GM18861 (cell line): ENCODE results near the gene ARHGAP15.

Experiments used
- ATAC-seq: cut with Tn5 transposase; IDR thresholded peaks from one replicate; pipeline ENCODE4 v1.9.1; 2021; ENCODE audit not compliant: unreplicated experiment

ARHGAP15 gene

DNA sequence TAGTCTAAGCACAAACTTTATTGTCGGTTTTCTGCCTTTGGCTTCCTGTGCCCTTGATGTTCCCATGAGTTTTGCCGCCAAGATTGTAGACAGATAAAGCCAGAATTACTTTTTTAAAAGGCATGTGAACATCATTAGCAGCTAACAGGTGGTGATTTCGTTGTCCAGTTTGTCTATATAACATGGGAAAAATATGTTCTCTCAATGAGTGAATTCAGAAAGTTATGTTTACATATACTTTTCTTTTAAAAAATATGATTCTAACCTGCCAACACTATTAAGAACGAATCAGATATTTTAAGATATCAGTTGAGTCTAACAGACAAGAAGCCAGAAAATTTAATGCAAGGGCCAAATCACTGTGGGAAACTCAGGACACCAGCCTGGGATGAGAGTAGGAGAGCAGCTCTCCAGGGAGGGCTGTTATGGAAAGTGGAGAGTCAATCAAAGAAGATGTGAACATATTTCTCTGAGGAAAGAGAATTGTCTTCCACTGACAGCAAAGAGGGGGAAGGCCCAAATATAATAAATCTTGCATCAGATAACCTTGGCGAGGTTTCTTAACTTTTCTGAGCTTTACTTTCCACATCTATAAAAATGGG lies 311.3 kb downstream of the ARHGAP15 start:
- no peak for ATAC-seq

DNA sequence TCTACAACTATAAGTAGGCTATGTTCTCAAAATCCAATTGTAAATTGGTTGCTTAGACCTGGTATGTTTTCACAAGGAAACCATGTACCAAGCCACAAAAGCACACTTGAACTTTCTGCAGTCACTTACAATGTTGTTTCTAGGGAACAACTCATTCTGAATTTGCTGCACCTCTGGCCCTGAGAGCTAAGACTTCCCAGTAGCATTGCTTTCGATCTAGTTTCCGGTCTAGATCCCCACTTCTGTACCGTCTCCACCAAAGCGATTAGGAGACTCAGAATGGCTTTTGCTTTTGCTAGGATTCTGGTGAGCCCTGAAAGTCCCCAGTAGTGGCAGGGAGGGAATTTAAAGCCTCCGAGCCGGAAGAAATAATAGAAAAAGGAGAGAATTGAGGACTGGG lies 313.0 kb downstream of the ARHGAP15 start:
- ATAC-seq = no peak

DNA sequence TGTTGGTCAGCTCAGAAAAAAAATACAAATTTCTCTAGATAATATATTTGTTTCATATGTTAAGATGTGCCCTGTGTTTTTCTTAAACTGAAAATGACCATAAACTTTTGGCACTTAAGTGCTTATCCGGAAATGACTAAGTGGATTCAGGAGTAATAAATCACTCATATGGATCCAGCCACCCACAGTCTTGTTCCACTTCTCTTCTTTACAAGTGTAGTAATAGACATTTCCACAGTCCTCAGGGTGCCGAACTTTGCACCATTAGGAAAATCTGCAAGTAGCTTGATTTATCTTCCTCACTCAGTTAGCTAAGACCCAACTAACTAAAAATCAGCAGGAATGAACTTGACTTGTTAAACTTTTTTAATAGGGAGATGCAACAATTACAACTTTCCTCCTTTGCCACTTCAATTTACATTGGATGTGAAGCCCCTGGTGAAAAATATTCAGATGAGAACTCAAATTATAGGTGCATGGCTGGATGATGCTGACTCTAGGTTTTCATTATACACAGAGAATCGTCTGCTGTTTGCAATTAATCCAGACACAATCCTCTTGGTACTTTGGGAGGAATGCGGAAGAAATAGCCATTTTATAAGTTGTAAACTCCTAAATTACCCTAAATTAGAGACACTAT lies 322.5 kb downstream of the ARHGAP15 start:
- ATAC-seq = peak; percentile 90

DNA sequence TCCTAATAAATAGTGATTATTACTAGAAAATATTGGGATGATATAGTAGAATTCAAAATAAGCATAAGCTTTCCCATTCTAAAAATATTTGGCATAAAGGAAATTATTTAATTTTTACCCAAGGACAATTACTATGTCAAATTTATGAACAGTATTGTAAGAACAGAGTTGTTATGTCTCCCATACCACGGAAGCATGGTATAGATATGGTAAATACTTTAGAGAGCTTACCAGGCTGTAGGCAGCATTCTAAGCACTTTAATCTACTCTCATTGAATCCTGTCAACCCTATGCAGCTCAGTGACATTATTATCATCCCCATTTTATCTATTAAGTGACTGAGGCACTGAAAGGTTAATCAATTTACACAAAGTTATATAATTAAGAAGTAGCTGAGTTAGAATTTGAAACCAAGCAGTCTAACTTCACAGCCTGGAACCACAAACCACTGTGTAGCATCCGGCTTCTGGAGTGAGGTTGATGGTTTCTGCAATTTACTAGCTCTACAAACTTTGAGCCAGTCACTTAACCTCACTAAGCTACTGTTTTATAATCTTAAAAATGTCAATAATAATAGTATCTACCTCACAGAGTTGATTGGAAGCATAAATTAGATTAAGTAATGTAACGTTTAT lies 323.7 kb downstream of the ARHGAP15 start:
- peak; percentile 83 for ATAC-seq

DNA sequence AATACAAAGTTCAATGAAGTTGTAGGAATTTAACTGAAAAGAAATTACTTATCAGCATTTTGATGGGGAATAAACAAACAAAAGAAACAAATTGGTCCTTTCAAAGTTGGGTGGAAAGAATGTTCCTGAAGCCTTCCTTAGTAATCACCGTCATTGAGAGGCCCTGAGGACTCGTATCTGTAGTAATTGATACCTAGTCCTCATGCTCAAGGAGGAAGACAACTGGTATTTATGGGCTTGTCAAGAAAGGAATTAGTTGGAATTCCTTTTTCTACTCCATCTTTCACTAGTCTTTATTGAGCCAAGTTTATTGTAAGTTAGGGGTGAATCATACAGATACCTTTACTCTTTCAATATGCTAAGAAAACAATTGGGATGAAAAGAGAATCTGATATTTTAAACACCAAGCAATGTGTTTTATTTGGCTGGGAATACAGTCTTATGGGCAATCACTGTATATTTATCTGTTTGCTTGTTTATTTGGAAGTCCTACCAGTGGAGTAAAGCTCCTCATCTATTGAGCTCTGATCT lies 324.8 kb downstream of the ARHGAP15 start:
- no peak for ATAC-seq

DNA sequence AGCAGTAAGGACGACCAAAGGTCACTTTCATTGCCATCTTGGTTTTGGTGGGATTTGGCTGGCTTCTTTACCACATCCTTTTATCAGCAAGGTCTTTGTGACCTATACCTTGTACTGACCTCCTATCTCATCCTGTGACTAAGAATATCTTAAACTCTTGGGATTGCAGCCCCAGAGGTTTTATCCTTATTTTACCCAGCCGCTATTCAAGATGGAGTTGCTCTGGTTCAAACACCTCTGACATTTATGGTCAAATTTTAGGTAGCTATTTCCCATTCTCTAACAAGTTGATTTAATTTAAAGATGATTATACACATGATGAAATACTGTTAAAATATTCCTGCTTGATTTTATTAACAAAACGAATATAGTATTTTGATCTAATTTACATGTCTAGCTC lies 326.1 kb downstream of the ARHGAP15 start:
- ATAC-seq = no peak

DNA sequence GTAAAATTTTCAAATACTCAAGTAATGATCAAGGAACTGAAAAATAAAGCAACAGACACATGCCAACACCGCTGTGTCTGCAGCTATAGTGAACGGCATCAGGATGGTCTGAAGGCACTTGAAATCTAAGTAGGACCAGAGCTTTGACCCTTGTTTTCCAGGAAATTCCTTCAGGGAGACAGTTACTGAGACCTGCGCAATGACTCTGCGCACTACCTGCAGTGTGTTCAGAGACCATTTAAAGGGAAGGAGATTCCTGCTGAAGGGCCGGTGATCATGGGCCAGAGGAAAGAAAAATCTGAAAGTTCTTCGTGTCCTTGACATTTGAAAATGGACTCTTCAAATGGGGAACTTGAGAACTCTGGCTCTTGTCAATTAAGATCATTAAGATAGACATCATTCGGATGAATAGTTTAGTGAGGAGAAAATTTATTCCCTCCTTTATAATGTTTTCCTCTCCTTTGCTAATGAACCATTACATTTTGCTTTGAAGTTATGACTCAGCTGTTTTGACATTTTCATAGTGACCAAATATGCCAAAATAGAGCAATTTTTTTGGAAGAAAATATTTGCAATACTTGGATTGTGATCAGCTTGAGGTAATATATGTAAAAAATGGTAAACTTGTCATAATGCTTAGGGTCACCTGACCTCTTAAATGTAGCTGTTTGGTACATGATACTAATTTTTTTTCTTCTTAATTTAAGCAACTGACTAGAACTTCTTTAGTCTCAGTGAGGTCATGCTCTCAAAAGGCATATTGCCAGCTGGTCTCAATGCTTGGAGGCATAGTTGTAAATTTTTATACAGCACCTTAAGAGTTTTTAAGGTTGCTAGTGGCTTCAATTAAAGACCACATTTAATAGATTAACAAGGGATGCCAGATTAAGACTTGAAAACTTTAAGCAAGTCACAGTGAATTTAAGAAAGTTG lies 329.3 kb downstream of the ARHGAP15 start:
- ATAC-seq = no peak

DNA sequence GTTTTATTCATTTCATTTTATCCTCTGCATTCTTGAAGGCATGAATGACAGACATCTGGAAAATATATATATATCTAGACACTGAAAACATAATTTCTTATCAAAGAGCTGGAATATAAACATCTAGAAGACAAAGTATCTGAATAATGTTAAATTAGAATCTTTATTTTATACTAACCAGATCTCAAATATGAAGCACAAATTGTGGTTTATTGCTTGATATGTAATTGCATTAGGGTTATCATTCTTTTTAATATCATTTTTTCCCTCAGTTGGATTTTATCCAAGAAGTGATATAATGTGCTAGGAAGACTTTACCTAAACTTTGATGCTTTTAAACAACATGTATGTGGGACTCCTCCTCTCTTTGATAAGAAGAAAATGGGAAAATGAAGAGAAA lies 331.2 kb downstream of the ARHGAP15 start:
- no peak for ATAC-seq

DNA sequence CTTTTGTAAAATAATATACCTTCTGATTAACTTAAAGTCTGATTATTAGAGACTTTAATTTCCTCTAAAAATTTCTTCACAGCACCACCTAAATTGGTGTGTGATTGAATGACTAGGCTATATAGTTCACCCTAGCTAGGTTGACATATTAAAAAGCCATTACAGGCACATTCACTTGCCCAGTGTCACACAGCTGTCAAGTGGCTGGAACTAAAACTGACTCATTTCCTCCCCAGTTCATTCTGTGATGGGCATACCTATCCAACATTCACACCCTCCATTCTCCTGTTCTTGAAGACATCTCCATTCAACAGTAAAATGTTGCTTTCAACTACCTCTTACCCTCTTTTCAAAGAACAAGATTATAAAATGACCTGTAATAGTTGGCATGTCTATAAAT lies 334.5 kb downstream of the ARHGAP15 start:
- peak; percentile 68 for ATAC-seq

DNA sequence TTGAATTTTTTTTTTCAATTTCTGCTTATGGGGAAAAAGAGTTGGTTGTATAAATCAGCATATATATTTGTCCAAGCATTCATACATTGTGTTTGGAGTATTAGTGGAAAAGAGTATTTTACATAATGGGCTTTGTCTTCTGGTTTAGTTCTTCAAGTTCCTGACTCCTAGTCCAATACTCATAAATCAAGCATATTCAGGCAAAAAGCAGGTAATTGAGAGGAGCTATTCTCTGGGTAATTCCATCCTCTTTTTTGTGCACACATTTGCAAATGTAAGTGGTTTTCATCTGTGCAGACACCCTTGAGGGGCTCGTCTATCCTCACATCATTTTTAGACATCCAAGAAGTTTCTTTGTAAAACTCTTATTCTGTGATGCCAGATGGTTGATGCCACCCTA lies 337.2 kb downstream of the ARHGAP15 start:
- no peak for ATAC-seq

DNA sequence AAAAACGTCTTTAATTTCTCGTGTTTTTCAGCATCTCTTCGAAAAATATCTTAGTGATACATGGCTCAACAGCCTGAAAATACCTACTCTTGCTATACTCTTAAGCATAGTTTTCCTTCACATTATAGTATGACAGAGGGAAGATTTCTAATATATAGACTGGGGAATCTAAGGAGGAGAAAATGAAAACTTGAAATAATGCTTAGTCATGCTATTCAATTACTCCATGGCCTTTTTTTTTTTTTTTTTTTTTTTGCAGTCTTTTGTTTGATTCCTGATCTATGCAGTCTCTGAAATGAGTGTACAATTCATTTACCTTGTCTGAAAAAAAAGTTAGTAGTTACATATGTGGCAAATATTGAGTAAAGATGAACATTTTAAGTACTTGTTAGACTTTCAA lies 337.8 kb downstream of the ARHGAP15 start:
- no peak for ATAC-seq

DNA sequence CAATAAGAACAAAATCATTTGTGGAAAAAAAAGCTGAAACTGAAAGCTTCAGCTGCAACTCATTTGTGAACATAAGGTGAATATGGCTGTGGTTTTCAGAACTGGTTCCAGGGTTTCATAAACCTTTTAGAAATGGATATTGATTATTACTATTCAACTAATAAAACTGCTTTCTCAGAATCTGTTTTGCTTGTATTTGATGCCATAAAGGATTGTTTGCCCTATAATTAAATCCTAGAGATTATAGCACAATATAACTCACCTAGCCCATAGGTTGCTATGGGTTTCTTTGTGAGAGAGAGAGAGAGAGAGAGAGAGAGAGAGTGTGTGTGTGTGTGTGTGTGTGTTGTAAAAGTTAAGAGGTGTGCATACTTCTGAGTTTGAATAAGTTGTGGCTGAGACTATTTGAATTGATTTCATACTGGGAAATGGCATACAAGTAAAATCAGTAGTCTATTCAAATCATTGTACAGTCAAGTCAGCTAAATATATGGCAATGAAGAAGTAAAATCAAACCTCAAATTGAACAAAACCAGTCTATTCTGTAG lies 339.2 kb downstream of the ARHGAP15 start:
- peak; percentile 62 for ATAC-seq

DNA sequence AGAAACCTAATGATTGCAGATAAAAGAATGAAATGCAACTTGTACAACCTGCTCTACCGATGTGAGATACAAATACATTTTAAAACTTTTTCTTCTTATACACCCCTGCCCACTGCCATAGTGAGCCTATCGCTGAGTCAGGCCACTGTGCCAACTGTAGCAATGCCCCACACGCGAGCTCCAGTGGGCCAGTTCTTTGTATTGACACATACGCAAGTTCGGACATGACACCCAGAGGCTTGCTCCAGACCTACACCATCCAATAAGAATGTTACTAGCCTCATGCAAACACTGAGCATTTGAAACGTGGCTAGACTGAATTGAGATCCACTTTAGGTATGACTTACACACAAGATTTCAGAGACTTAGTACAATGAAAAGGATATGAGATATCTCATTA lies 340.1 kb downstream of the ARHGAP15 start:
- ATAC-seq = no peak

DNA sequence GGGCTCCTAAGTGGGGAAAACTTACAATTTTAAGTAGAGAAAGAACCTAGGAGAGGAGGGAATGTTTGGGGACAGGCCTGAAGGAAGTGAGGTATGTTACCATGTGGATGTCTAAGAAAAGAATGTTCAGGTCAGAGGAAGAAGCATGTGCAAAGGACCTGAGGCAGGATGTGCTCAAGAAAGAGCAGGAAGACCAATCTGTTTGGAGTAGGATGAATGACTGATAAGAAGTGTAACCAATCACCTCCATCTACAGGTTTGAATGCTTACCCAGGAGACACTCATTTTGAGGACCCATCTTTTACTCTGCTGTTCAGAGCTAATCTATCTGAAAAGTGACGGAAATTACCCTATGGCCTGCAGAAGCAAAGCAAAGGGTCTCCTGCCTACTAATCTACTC lies 342.3 kb downstream of the ARHGAP15 start:
- ATAC-seq = no peak

DNA sequence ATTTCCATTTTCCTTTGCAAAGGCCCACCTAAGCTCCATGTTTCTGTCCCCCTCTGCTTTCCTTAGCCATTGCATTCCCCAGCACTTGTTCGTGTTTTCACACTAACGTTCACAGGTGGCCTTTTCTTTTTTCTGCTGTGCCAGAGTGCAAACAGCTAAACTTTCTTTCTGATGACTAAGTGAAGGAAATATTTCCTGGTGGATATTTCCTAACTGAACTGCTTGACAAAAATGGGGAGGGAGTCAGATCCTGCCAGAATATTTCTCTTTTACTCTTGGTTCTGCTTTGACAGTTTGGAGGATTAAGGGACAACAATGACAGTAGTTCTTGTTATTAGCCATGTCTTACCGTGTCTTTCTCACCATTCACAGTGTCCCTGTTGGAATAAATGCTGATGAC lies 344.0 kb downstream of the ARHGAP15 start:
- ATAC-seq = no peak

DNA sequence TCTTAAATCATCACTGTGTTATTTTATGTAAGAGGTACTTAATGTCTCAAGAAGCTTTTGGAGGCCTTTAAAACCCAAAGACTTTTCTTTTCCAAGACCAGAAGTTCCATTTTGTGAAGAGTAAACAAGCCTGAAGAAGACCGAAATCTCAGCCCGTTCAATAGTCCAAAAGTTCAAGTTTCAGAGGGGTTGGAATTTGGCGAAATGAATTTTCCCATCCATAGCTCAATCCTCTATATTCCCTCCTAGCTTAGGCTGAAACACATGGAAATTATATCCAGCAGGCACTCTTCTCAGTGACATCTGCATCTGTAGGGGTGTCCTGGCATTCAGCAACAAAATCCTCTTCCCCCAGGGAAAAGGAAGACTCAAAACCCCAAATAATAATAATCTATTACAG lies 344.6 kb downstream of the ARHGAP15 start:
- no peak for ATAC-seq

DNA sequence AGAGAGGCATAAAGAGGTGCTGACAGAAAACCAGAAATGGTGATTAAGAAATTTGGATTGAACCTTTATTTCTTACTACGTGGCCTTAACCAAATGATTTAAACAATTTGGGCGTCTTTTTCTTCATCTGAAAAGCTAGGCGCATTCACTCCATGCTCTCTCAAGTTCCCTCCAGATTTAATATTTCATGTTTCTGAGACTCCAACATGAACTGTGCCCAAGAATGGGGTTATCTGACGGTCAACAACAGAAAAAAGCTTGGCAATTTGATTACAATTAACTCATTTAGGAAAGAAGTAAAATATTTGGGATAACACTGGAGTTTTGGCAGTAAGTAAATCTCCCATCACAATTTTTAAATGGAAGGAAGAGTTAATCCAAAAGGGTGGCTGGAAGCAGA lies 345.4 kb downstream of the ARHGAP15 start:
- ATAC-seq = no peak

DNA sequence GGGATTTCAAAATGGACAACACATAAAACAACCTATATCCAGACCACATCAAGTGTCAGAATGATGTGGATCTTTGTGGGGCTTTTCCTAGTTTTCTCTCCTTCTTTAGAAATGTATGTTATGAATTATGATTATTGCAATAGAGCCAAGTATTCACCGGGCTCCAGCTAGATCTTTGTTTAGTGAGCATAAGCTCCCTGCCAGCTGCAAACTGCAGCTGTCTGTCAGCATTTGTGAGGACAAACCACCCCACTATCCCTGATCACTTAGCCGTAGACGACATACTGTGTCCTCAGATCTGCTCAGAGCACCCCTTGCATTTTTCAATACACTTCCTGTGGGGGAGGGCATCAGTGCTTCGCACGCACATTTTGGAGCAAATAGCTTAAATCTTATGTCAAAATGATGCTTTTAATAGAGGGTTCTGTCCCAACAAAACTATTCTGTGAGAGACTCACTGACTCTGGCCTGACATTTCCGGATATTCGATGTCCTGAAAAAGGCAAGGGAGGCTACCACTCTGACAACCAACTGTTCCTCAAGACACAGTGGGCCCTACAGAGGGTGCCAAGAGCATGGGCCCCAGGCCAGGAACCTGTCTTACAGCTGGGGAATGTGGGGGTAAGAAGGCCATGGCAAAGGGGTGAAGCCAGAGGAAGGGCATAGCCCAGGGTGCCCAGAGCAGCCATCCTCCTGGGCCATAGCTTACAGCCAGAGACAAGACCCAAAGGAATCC lies 346.0 kb downstream of the ARHGAP15 start:
- ATAC-seq = no peak

DNA sequence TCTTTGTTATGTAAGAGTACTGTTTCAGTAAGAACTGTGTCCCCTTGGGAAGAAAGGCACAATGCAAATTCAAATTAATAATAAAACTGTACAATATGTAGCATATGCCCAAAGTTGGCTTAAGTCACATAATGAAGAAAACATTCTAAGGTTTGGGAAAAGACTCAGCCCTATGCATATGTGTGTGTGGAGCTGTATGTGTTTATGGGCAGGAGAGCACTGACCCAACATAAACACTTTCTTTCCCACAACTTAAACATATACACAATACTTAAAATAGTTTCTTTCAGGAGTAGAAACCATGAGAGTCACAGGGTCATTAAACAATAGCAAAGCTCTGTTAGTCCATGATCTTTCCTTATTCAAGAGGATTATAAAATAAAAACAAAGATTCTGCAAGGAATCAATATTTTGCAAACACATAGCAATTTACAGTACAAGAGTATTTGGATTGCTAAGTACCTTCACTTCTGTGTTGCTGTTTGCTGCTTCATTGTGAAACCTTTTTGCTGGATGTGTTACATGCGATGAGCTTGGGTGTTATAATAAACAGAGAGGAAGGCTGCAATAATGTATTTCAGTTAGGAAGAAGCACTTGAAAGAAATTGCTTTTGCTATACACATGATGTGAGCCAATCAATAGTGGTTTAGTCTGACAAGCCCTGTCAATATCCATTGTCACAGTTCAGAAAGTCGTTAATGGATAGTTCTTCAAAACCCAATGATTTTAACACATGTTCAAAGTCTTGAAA lies 347.3 kb downstream of the ARHGAP15 start:
- no peak for ATAC-seq
